H1 (cell line): Measurements from ENCODE around the gene FAM186B. TPM values are rescaled to one million over a fixed set of nuclear protein-coding genes. Genes with fewer than 3 reads are reported as not detected.

Experiments
- CTCF ChIA-PET: fragments of 300-600 bp; sonication (Branson Sonifier 250); formaldehyde crosslinking; loops from one replicate; lab custom pipeline; 2021; ENCODE audit not compliant: partially characterized antibody; lab: Charles Lee
- POLR2A ChIA-PET: fragments of 300-600 bp; sonication (Branson Sonifier 250); formaldehyde crosslinking; loops from one replicate; lab custom pipeline; 2021; ENCODE audit warnings: inconsistent platforms; ENCODE audit not compliant: partially characterized antibody; lab: Charles Lee
- DNase-seq, 2 experiments: peaks; one replicate each; pipeline versions ENCODE4 v3.0.0 to v3.0.0-alpha.2; 2010 to 2022; ENCODE audit warnings: low spot score in 2 of 2, low read depth in 1 of 2, mixed read lengths in 1 of 2
- FAIRE-seq: peaks from 2 replicates; lab custom pipeline; 2011; peaks lifted over from hg19 to GRCh38; lab: Jason Lieb, UNC
- H2AFZ ChIP-seq: 2 replicates; pipeline ENCODE4 v1.8.1; 2012; ENCODE audit warnings: low read length, inconsistent platforms
- H2AK5ac ChIP-seq: 2 replicates; pipeline ENCODE4 v1.6.1; 2013; ENCODE audit warnings: low read depth, low read length
- H2BK120ac ChIP-seq: replicated peaks from 2 replicates; pipeline ENCODE3; 2013; ENCODE audit warnings: low read depth, low read length, inconsistent platforms
- H2BK12ac ChIP-seq: 2 replicates; pipeline ENCODE4 v1.6.1; 2013; ENCODE audit warnings: low read depth, low read length
- H2BK15ac ChIP-seq: 2 replicates; pipeline ENCODE4 v1.6.1; 2013; ENCODE audit warnings: low read length
- H2BK20ac ChIP-seq: 2 replicates; pipeline ENCODE4 v1.6.1; 2013; ENCODE audit warnings: low read length
- H2BK5ac ChIP-seq: 2 replicates; pipeline ENCODE4 v1.6.1; 2013; ENCODE audit warnings: low read depth, low read length
- H3K14ac ChIP-seq: 2 replicates; pipeline ENCODE4 v1.6.1; 2013; ENCODE audit warnings: inconsistent platforms; ENCODE audit not compliant: insufficient read length
- H3K18ac ChIP-seq: 2 replicates; pipeline ENCODE4 v1.6.1; 2013; ENCODE audit warnings: low read length; ENCODE audit errors: extremely low read depth
- H3K23ac ChIP-seq: 2 replicates; pipeline ENCODE4 v1.6.1; 2013; ENCODE audit warnings: inconsistent platforms; ENCODE audit not compliant: insufficient read length
- H3K23me2 ChIP-seq: 2 replicates; pipeline ENCODE4 v1.6.1; 2013; ENCODE audit warnings: low read depth, low read length
- H3K27ac ChIP-seq: 2 replicates; pipeline ENCODE4 v1.6.1; 2011; ENCODE audit warnings: low read depth, low read length, inconsistent platforms
- H3K27me3 ChIP-seq, 4 experiments: replicated peaks in 1 of 4; 1 replicate in 1 of 4; 2 replicates in 3 of 4; pipeline versions ENCODE4 v1.6.1 to v1.8.1; 2011 to 2013; ENCODE audit warnings: low read length in 3 of 4, mild to moderate bottlenecking in 3 of 4, inconsistent platforms in 2 of 4, mixed read lengths in 2 of 4, moderate library complexity in 1 of 4; ENCODE audit not compliant: control insufficient read depth in 3 of 4, insufficient read depth in 3 of 4; ENCODE audit errors: extremely low read depth in 1 of 4
- H3K36me3 ChIP-seq, 4 experiments: 2 replicates each; pipeline versions ENCODE4 v1.6.1 to v1.8.1; 2011 to 2013; ENCODE audit warnings: mild to moderate bottlenecking in 4 of 4, low read length in 3 of 4, moderate library complexity in 2 of 4, control low read depth in 1 of 4, inconsistent platforms in 1 of 4; ENCODE audit not compliant: insufficient read depth in 4 of 4, control insufficient read depth in 2 of 4
- H3K4ac ChIP-seq: replicated peaks from 2 replicates; pipeline ENCODE3; 2013; ENCODE audit warnings: low read length, low read depth, mixed read lengths, inconsistent platforms; ENCODE audit not compliant: insufficient read length
- H3K4me1 ChIP-seq, 4 experiments: replicated peaks in 1 of 4; 1 replicate in 1 of 4; 2 replicates in 3 of 4; pipeline versions ENCODE4 v1.6.1 to v1.8.1; 2011 to 2013; ENCODE audit warnings: low read length in 3 of 4, inconsistent platforms in 2 of 4, mixed read lengths in 1 of 4; ENCODE audit not compliant: insufficient read depth in 4 of 4, control insufficient read depth in 3 of 4
- H3K4me2 ChIP-seq, 2 experiments: 2 replicates each; pipeline versions ENCODE4 v1.6.1 to v1.8.1; 2011 to 2013; ENCODE audit warnings: low read depth in 2 of 2, low read length in 2 of 2, control low read depth in 1 of 2, inconsistent platforms in 1 of 2, mild to moderate bottlenecking in 1 of 2; ENCODE audit not compliant: insufficient read depth in 1 of 2
- H3K4me3 ChIP-seq, 4 experiments: fragments of 200-600, 300-600 bp in 1 of 4; sonication (generic), shearing (Covaris generic), sonication (Bioruptor Twin) in 1 of 4; 2 replicates each; pipeline versions ENCODE4 v1.5.1 to v1.8.1; 2011 to 2016; ENCODE audit warnings: low read length in 4 of 4, low read depth in 3 of 4, control low read depth in 2 of 4, inconsistent platforms in 2 of 4, mild to moderate bottlenecking in 2 of 4, mixed read lengths in 1 of 4, moderate library complexity in 1 of 4; ENCODE audit not compliant: insufficient read depth in 2 of 4; ENCODE audit errors: extremely low read depth in 1 of 4
- H3K56ac ChIP-seq: replicated peaks from 2 replicates; pipeline ENCODE3; 2013; ENCODE audit warnings: low read depth, mild to moderate bottlenecking, mixed read lengths, low read length, inconsistent platforms; ENCODE audit not compliant: insufficient read length
- H3K79me1 ChIP-seq: 2 replicates; pipeline ENCODE4 v1.6.1; 2013; ENCODE audit warnings: low read depth, low read length, control low read depth
- H3K79me2 ChIP-seq, 2 experiments: 2 replicates each; pipeline versions ENCODE4 v1.6.1 to v1.8.1; 2012 to 2013; ENCODE audit warnings: low read length in 2 of 2, mild to moderate bottlenecking in 2 of 2, inconsistent platforms in 1 of 2; ENCODE audit not compliant: insufficient read depth in 2 of 2, control insufficient read depth in 1 of 2
- H3K9ac ChIP-seq, 4 experiments: replicated peaks in 1 of 4; 1 replicate in 1 of 4; 2 replicates in 3 of 4; pipeline versions ENCODE4 v1.6.1 to v1.8.1; 2011 to 2013; ENCODE audit warnings: low read depth in 3 of 4, low read length in 3 of 4, control low read depth in 2 of 4, mild to moderate bottlenecking in 2 of 4, moderate library complexity in 2 of 4, inconsistent platforms in 1 of 4; ENCODE audit errors: extremely low read depth in 1 of 4
- H3K9me3 ChIP-seq, 2 experiments: 2 replicates each; pipeline versions ENCODE4 v1.6.1 to v1.8.1; 2012 to 2013; ENCODE audit warnings: mild to moderate bottlenecking in 2 of 2, moderate library complexity in 2 of 2, control low read depth in 1 of 2, inconsistent platforms in 1 of 2, low read depth in 1 of 2, low read length in 1 of 2, mixed read lengths in 1 of 2; ENCODE audit not compliant: insufficient read depth in 2 of 2
- H4K20me1 ChIP-seq, 2 experiments: replicated peaks in 1 of 2; 2 replicates each; pipeline versions ENCODE3 to v1.8.1; 2011 to 2013; ENCODE audit warnings: inconsistent platforms in 2 of 2, low read length in 2 of 2, mild to moderate bottlenecking in 1 of 2; ENCODE audit not compliant: insufficient read depth in 2 of 2, control insufficient read depth in 1 of 2
- H4K5ac ChIP-seq: 2 replicates; pipeline ENCODE4 v1.6.1; 2013; ENCODE audit warnings: low read length, low read depth, mixed read lengths, inconsistent platforms; ENCODE audit not compliant: insufficient read length
- H4K8ac ChIP-seq: 2 replicates; pipeline ENCODE4 v1.8.0; 2013; ENCODE audit warnings: mild to moderate bottlenecking, moderate library complexity, low read length, inconsistent platforms; ENCODE audit not compliant: insufficient read depth; ENCODE audit errors: extremely low read depth
- H4K91ac ChIP-seq: replicated peaks from 2 replicates; pipeline ENCODE3; 2013; ENCODE audit warnings: low read length, mixed read lengths, inconsistent platforms; ENCODE audit not compliant: insufficient read length
- ATF3 ChIP-seq: IDR thresholded peaks from 2 replicates; pipeline ENCODE4 v1.6.1; 2011; ENCODE audit warnings: low read depth, mild to moderate bottlenecking, low read length; ENCODE audit not compliant: insufficient read depth
- CBX8 ChIP-seq: fragments of 300-800, 300-1000 bp; sonication (generic); IDR thresholded peaks from 2 replicates; pipeline ENCODE4 v1.7.1; 2016; ENCODE audit warnings: low read depth, low read length, borderline replicate concordance
- CEBPB ChIP-seq: IDR thresholded peaks from 2 replicates; pipeline ENCODE4 v1.6.1; 2012; ENCODE audit warnings: low read depth, low read length
- FOSL1 ChIP-seq: IDR thresholded peaks from 2 replicates; pipeline ENCODE4 v1.6.1; 2011; ENCODE audit warnings: mild to moderate bottlenecking, low read depth, low read length, moderate library complexity; ENCODE audit not compliant: insufficient read depth
- GABPA ChIP-seq: IDR thresholded peaks from 2 replicates; pipeline ENCODE4 v1.6.1; 2011; ENCODE audit warnings: mild to moderate bottlenecking, low read length, moderate library complexity, borderline replicate concordance; ENCODE audit not compliant: insufficient read depth
- HDAC6 ChIP-seq: IDR thresholded peaks from one replicate; pipeline ENCODE4 v1.7.1; 2012; ENCODE audit warnings: low read depth, mild to moderate bottlenecking, inconsistent platforms, low read length, moderate library complexity
- KDM4A ChIP-seq: IDR thresholded peaks from one replicate; pipeline ENCODE4 v1.7.1; 2012; ENCODE audit warnings: low read depth, mild to moderate bottlenecking, moderate library complexity, low read length, inconsistent platforms; ENCODE audit not compliant: severe bottlenecking
- SIX5 ChIP-seq: IDR thresholded peaks from 2 replicates; pipeline ENCODE4 v1.6.1; 2011; ENCODE audit warnings: mild to moderate bottlenecking, low read depth, low read length
- SRF ChIP-seq: IDR thresholded peaks from 2 replicates; pipeline ENCODE4 v1.6.1; 2011; ENCODE audit warnings: mild to moderate bottlenecking, low read depth, low read length, moderate library complexity
- SUZ12 ChIP-seq: fragments of 200-600 bp; sonication (generic); IDR thresholded peaks from 2 replicates; pipeline ENCODE4 v1.6.1; 2012; ENCODE audit warnings: mild to moderate bottlenecking, inconsistent platforms, low read length, moderate library complexity, mixed read lengths
- TAF7 ChIP-seq: optimal IDR thresholded peaks from 2 replicates; pipeline ENCODE3; 2011; ENCODE audit warnings: low read depth, mild to moderate bottlenecking, inconsistent platforms, low read length, moderate library complexity, borderline replicate concordance
- TBP ChIP-seq: IDR thresholded peaks from 2 replicates; pipeline ENCODE4 v1.6.1; 2011; ENCODE audit warnings: low read depth, low read length, improper control_type of control experiment
- TCF12 ChIP-seq: IDR thresholded peaks from 2 replicates; pipeline ENCODE4 v1.6.1; 2011; ENCODE audit warnings: low read depth, mild to moderate bottlenecking, low read length
- YY1 ChIP-seq: IDR thresholded peaks from 2 replicates; pipeline ENCODE4 v1.6.1; 2011; ENCODE audit warnings: low read depth, mild to moderate bottlenecking, low read length
- WGBS, 2 experiments: shearing (Covaris generic) in 1 of 2; methylation state at CpG; one replicate each; pipeline versions ENCODE4 v1.1.6 to v1.1.7; 2013 to 2015; ENCODE audit warnings: low lambda C conversion rate in 2 of 2, mixed read lengths in 2 of 2, inconsistent platforms in 1 of 2, low coverage in 1 of 2, missing lambda C conversion rate in 1 of 2; ENCODE audit not compliant: insufficient replicate concordance in 2 of 2, insufficient coverage in 1 of 2, insufficient read length in 1 of 2; ENCODE audit errors: extremely low coverage in 1 of 2, missing lambda C conversion rate in 1 of 2; 5-methylcytosine and 5-hydroxymethylcytosine counted together
- polyA plus RNA-seq, 7 experiments: library from polyadenylated mRNA; depleted of rRNA in 3 of 7; stranded (reverse) in 5 of 7; unstranded in 2 of 7; fragments of >200 nt in 5 of 7; fragments of 200-250 nt in 2 of 7; gene quantifications; 1 replicate in 5 of 7; 2 replicates in 1 of 7; 4 replicates in 1 of 7; pipeline versions ENCODE4 v1.2.1 to v1.2.3, GENCODE V29; 2011 to 2013; ENCODE audit warnings: missing spikeins in 2 of 7, mixed read lengths in 2 of 7
- total RNA-seq: library from RNA; stranded (reverse); fragmentation: NEBNext Ultra II Directional; extraction: Animal tissue kit (Norgen Biotek cat#: 25700); gene quantifications from 2 replicates; pipeline ENCODE4 v1.2.1, GENCODE V29; 2021

Gene FAM186B
- total and polyA plus RNA-seq, 2 of the 8 experiments (the other 6 are each of a cell fraction or from before 2014, with no cell fraction given): 0.12 to 0.73 TPM

- CTCF ChIA-PET: interaction anchor here (0.5 to 14.0 kb wide), 47 partner anchors 9 to 456 kb away, joined by 3 to 171 read pairs (median 5); partner anchors contain the start of genes DNAJC22, FAM186B, KCNH3 and MCRS1
- Histone ChIP-seq H2BK12ac (no peak overlapping the region), H2BK120ac (no peak overlapping the region), H2AFZ (no peak overlapping the region), H4K5ac (no peak overlapping the region), H3K36me3 (peaks cover 6 to 16% (median 12%) of the 10 kb centered on the region in 4 experiments; a peak in 6 of 8 replicates), H4K20me1 (peaks cover 0 to 5% of the 10 kb centered on the region in 2 experiments), H3K4me1 (peaks cover 0 to 6% (median 4%) of the 10 kb centered on the region in 4 experiments; a peak in 6 of 7 replicates), H2BK5ac (no peak overlapping the region; the same call in 1 of the 2 replicates), H3K9me3 (no peaks in the 10 kb centered on the region), H3K23me2 (peaks cover 3% of the 10 kb centered on the region; the same call in 1 of the 2 replicates), H3K79me2 (no peaks in the 10 kb centered on the region), H2BK20ac (no peak overlapping the region), H3K56ac (no peak overlapping the region), H3K27me3 (peaks cover 0 to 21% (median 14%) of the 10 kb centered on the region in 4 experiments; a peak in 6 of 7 replicates), H3K4me3 (no peak overlapping the region), H2AK5ac (no peak overlapping the region), H3K27ac (no peak overlapping the region), H2BK15ac (no peak overlapping the region), H4K91ac (no peak overlapping the region), H3K79me1 (no peaks in the 10 kb centered on the region), H3K4ac (no peak overlapping the region), H3K14ac (no peak overlapping the region), H3K23ac (no peak overlapping the region), H3K18ac (no peak overlapping the region), H4K8ac (no peak overlapping the region), H3K4me2 (no peak overlapping the region), H3K9ac (no peak overlapping the region)
- DNase-seq (no peak), FAIRE-seq (no peak)
- POLR2A ChIA-PET: interaction anchor here (1.0 to 6.7 kb wide), 8 partner anchors 9 to 231 kb away, joined by 3 to 72 read pairs (median 6); partner anchors contain the start of genes MCRS1, SPATS2 and TROAP
- WGBS, 2 experiments: 84% methylated on average over 15 of the region's 15 CpGs; no CpG with 5 or more reads in 1 of the 2 experiments
- TF ChIP-seq KDM4A (no peak), CEBPB (no peak), GABPA (no peak), YY1 (no peak), ATF3 (no peak), CBX8 (no peak), SRF (no peak), HDAC6 (no peak), SIX5 (no peak), FOSL1 (no peak), TCF12 (no peak), SUZ12 (no peak), TAF7 (no peak), TBP (no peak)
These were observed 51.2 kb downstream of the FAM186B start for GRCh38 chr12:49554266-49554665.
